A549 (cell line): ENCODE measurements around the gene UTS2B. TPM values are rescaled to one million over a fixed set of nuclear protein-coding genes. Genes with fewer than 3 reads are reported as not detected.

Source experiments
- ATAC-seq, 2 experiments: fragments of 200-7000 bp in 1 of 2; fragments of >200 bp in 1 of 2; cut with Nextera tagmentation in 1 of 2; cut with Tn5 transposase in 1 of 2; 3 replicates each; pipeline versions ENCODE4 v1.8.0 to v1.9.1; 2018 to 2020; ENCODE audit warnings: mild to moderate bottlenecking in 1 of 2, moderate library complexity in 1 of 2
- CTCF ChIA-PET: fragments of 300-600 bp; sonication (Branson Sonifier 250); formaldehyde crosslinking; extraction: SDS; loops from one replicate; lab custom pipeline; 2021; ENCODE audit warnings: antibody characterized with exemption, inconsistent platforms; lab: Yijun Ruan, JAX
- POLR2A ChIA-PET: fragments of 350-600 bp; formaldehyde crosslinking; extraction: SDS; loops from one replicate; lab custom pipeline; 2021; ENCODE audit warnings: antibody characterized with exemption, inconsistent platforms; lab: Yijun Ruan, JAX
- DNase-seq, 2 experiments: peaks; one replicate each; pipeline versions ENCODE4 v3.0.0 to v3.0.0-alpha.2; 2011 to 2016; ENCODE audit warnings: low read depth in 1 of 2, low spot score in 1 of 2
- FAIRE-seq: peaks from 2 replicates; lab custom pipeline; 2011; peaks lifted over from hg19 to GRCh38; lab: Jason Lieb, UNC
- H3K27ac ChIP-seq, 2 experiments: fragments of >200 bp; sonication (Bioruptor Twin); formaldehyde crosslinking; 3 replicates each; pipeline ENCODE4 v1.5.1; 2016 to 2017
- H3K4me1 ChIP-seq: fragments of >200 bp; sonication (Bioruptor Twin); formaldehyde crosslinking; 3 replicates; pipeline ENCODE4 v1.6.1; 2016
- H3K4me2 ChIP-seq: fragments of >200 bp; sonication (Bioruptor Twin); formaldehyde crosslinking; 3 replicates; pipeline ENCODE4 v1.6.1; 2016
- H3K4me3 ChIP-seq: fragments of >200 bp; sonication (Bioruptor Twin); formaldehyde crosslinking; 3 replicates; pipeline ENCODE4 v1.5.1; 2016
- H3K9me3 ChIP-seq: fragments of >200 bp; sonication (Bioruptor Twin); formaldehyde crosslinking; 3 replicates; pipeline ENCODE4 v1.6.1; 2016
- ATOH8 ChIP-seq: fragments of 250-450 bp; sonication (Bioruptor Pico); IDR thresholded peaks from 2 replicates; pipeline ENCODE4 v1.5.0; 2020; ENCODE audit warnings: low read depth, mild to moderate bottlenecking, moderate library complexity
- BCL3 ChIP-seq: fragments of >200 bp; sonication (Bioruptor Twin); formaldehyde crosslinking; IDR thresholded peaks from 3 replicates; pipeline ENCODE4 v1.6.1; 2016
- BHLHE40 ChIP-seq: IDR thresholded peaks from 2 replicates; pipeline ENCODE4 v1.6.1; 2012; ENCODE audit warnings: low read depth, low read length, inconsistent platforms
- CBX2 ChIP-seq: fragments of 200-600 bp; sonication (generic); IDR thresholded peaks from 2 replicates; pipeline ENCODE4 v1.6.1; 2016; ENCODE audit warnings: low read depth, mild to moderate bottlenecking, borderline replicate concordance
- CBX8 ChIP-seq: fragments of 200-600 bp; sonication (generic); IDR thresholded peaks from 2 replicates; pipeline ENCODE4 v1.6.1; 2016
- CHD4 ChIP-seq: fragments of 200-600 bp; sonication (generic); IDR thresholded peaks from 2 replicates; pipeline ENCODE4 v1.6.1; 2016; ENCODE audit warnings: antibody characterized with exemption, mild to moderate bottlenecking, borderline replicate concordance
- E2F6 ChIP-seq: IDR thresholded peaks from 2 replicates; pipeline ENCODE4 v1.6.1; 2012; ENCODE audit warnings: low read depth, borderline replicate concordance
- EHF ChIP-seq: fragments of 250-450 bp; sonication (Bioruptor Pico); IDR thresholded peaks from 2 replicates; pipeline ENCODE4 v1.5.0; 2020; ENCODE audit warnings: mild to moderate bottlenecking
- EHMT2 ChIP-seq: fragments of 200-600 bp; sonication (generic); IDR thresholded peaks from 2 replicates; pipeline ENCODE4 v1.6.1; 2016; ENCODE audit warnings: antibody characterized with exemption, low read depth, mild to moderate bottlenecking, moderate library complexity
- ELK1 ChIP-seq: fragments of 150-350 bp; IDR thresholded peaks from 2 replicates; pipeline ENCODE4 v1.6.1; 2014; ENCODE audit warnings: low read depth, mild to moderate bottlenecking, low read length
- FOSB ChIP-seq: fragments of 250-450 bp; sonication (Bioruptor Pico); IDR thresholded peaks from 2 replicates; pipeline ENCODE4 v1.5.0; 2020; ENCODE audit warnings: mild to moderate bottlenecking, moderate library complexity
- FOSL2 ChIP-seq, 2 experiments: fragments of 450-650 bp in 1 of 2; fragments of >200 bp in 1 of 2; sonication (Bioruptor Twin) in 1 of 2; formaldehyde crosslinking; IDR thresholded peaks; 2 replicates each; pipeline versions ENCODE4 v1.5.0 to v1.6.1; 2016 to 2020; ENCODE audit warnings: mild to moderate bottlenecking in 1 of 2, moderate library complexity in 1 of 2
- FOXS1 ChIP-seq: fragments of 250-450 bp; sonication (Bioruptor Pico); IDR thresholded peaks from 2 replicates; pipeline ENCODE4 v1.5.0; 2020; ENCODE audit warnings: mild to moderate bottlenecking, moderate library complexity
- GATA3 ChIP-seq: IDR thresholded peaks from 2 replicates; pipeline ENCODE4 v1.6.1; 2012; ENCODE audit warnings: borderline replicate concordance
- HES2 ChIP-seq: fragments of >200 bp; sonication (Bioruptor Twin); formaldehyde crosslinking; IDR thresholded peaks from 2 replicates; pipeline ENCODE4 v1.6.1; 2016
- HEYL ChIP-seq: fragments of 250-450 bp; sonication (Bioruptor Pico); IDR thresholded peaks from 2 replicates; pipeline ENCODE4 v1.8.0; 2021; ENCODE audit warnings: mild to moderate bottlenecking, moderate library complexity
- HOXB13 ChIP-seq: fragments of 250-450 bp; sonication (Bioruptor Pico); IDR thresholded peaks from 2 replicates; pipeline ENCODE4 v1.5.0; 2020; ENCODE audit warnings: low read depth, mild to moderate bottlenecking, moderate library complexity
- JUN ChIP-seq, 2 experiments: fragments of >200 bp; sonication (Bioruptor Twin); formaldehyde crosslinking; IDR thresholded peaks; 2 replicates in 1 of 2; 3 replicates in 1 of 2; pipeline ENCODE4 v1.6.1; 2016 to 2017
- KDM1A ChIP-seq: fragments of 200-600 bp; sonication (generic); IDR thresholded peaks from 2 replicates; pipeline ENCODE4 v1.6.1; 2016; ENCODE audit warnings: low read depth, mild to moderate bottlenecking
- KDM5A ChIP-seq: fragments of 200-600 bp; sonication (generic); IDR thresholded peaks from 2 replicates; pipeline ENCODE4 v1.6.1; 2016; ENCODE audit warnings: antibody characterized with exemption, mild to moderate bottlenecking
- MAFK ChIP-seq: fragments of 450-650 bp; IDR thresholded peaks from 2 replicates; pipeline ENCODE4 v1.6.1; 2014; ENCODE audit not compliant: partially characterized antibody
- MAX ChIP-seq: IDR thresholded peaks from 2 replicates; pipeline ENCODE4 v1.6.1; 2012
- MAZ ChIP-seq: fragments of 150-350 bp; IDR thresholded peaks from 2 replicates; pipeline ENCODE4 v1.6.1; 2014; ENCODE audit warnings: antibody characterized with exemption, low read depth, low read length, borderline replicate concordance
- MYC ChIP-seq: IDR thresholded peaks from 2 replicates; pipeline ENCODE4 v1.6.1; 2012; ENCODE audit warnings: mild to moderate bottlenecking, inconsistent platforms, low read length, improper control_type of control experiment, borderline replicate concordance
- NPAS2 ChIP-seq: fragments of 250-450 bp; sonication (Bioruptor Pico); IDR thresholded peaks from 2 replicates; pipeline ENCODE4 v1.8.0; 2022; ENCODE audit warnings: mild to moderate bottlenecking, moderate library complexity, borderline replicate concordance
- NR3C1 ChIP-seq: fragments of >200 bp; sonication (Bioruptor Twin); formaldehyde crosslinking; IDR thresholded peaks from 3 replicates; pipeline ENCODE4 v1.6.1; 2017
- POLR2A ChIP-seq: IDR thresholded peaks from 2 replicates; pipeline ENCODE4 v1.6.1; 2012; ENCODE audit warnings: mild to moderate bottlenecking, low read length
- RAD21 ChIP-seq, 2 experiments: fragments of >200 bp in 1 of 2; sonication (Bioruptor Twin) in 1 of 2; formaldehyde crosslinking in 1 of 2; IDR thresholded peaks in 1 of 2; conservative IDR thresholded peaks in 1 of 2; 2 replicates in 1 of 2; 3 replicates in 1 of 2; pipeline ENCODE4 v1.6.1; 2012 to 2018; ENCODE audit warnings: inconsistent platforms in 1 of 2
- RARB ChIP-seq: fragments of 250-450 bp; sonication (Bioruptor Pico); IDR thresholded peaks from 2 replicates; pipeline ENCODE4 v1.8.0; 2021; ENCODE audit warnings: mild to moderate bottlenecking, moderate library complexity
- SMC3 ChIP-seq: fragments of >200 bp; sonication (Bioruptor Twin); formaldehyde crosslinking; IDR thresholded peaks from 3 replicates; pipeline ENCODE4 v1.6.1; 2018; ENCODE audit warnings: inconsistent platforms
- SREBF2 ChIP-seq: fragments of 450-650 bp; IDR thresholded peaks from 2 replicates; pipeline ENCODE4 v1.6.1; 2014; ENCODE audit warnings: mild to moderate bottlenecking, moderate library complexity
- ZSCAN20 ChIP-seq: fragments of 250-450 bp; sonication (Bioruptor Pico); IDR thresholded peaks from 2 replicates; pipeline ENCODE4 v1.8.0; 2022; ENCODE audit warnings: mild to moderate bottlenecking, moderate library complexity
- WGBS: methylation state at CpG from one replicate; pipeline ENCODE4 v1.1.6; 2017; ENCODE audit errors: missing lambda C conversion rate; 5-methylcytosine and 5-hydroxymethylcytosine counted together
- polyA plus RNA-seq, 4 experiments: library from polyadenylated mRNA; depleted of rRNA in 3 of 4; stranded (reverse); fragments of >200 nt; fragmentation: RNase III in 1 of 4; extraction: RNeasy Plus Mini Kit Qiagen cat#74134 plus additional on column Dnase treatment in 1 of 4; gene quantifications; 2 replicates in 3 of 4; 3 replicates in 1 of 4; pipeline ENCODE4 v1.2.3, GENCODE V29; 2011 to 2017

The UTS2B gene
- polyA plus RNA-seq, 2 of the 4 experiments (the other 2 are of a cell fraction): 0.16 TPM; not detected in 1

GRCh38 chr3:191376516-191377141, 46.3 kb upstream of the UTS2B start:
- ATAC-seq (no peak), FAIRE-seq (no peak), DNase-seq (no peak)
- ChIA-PET CTCF (no interaction called here), POLR2A (no interaction called here)
- Histone ChIP-seq H3K4me2 (peak overlapping the region; percentile 18; the same call in 1 of the 3 replicates), H3K27ac (0 out of 6 replicates have a peak overlapping the region, but pooled peaks of 1 of the 2 experiments have one; percentile 20), H3K4me1 (peaks cover 10% of the 10 kb centered on the region), H3K4me3 (no peak overlapping the region), H3K9me3 (no peaks in the 10 kb centered on the region)
- WGBS: 63% methylated on average over 7 of the region's 7 CpGs
- TF ChIP-seq NR3C1: no peak
- TF ChIP-seq POLR2A: no peak
- no peak for TF ChIP-seq BHLHE40
- no peak for TF ChIP-seq EHF (CRISPR knock-in tag)
- no peak for TF ChIP-seq KDM1A
- no peak for TF ChIP-seq GATA3
- TF ChIP-seq CHD4: no peak
- no peak for TF ChIP-seq ZSCAN20
- TF ChIP-seq FOSL2 (IDR thresholded peaks at IDR 0.05): no peak
- no peak for TF ChIP-seq FOSL2 (CRISPR knock-in tag; IDR thresholded peaks at IDR 0.05)
- TF ChIP-seq E2F6: no peak
- no peak for TF ChIP-seq MYC
- TF ChIP-seq JUN (IDR thresholded peaks at IDR 0.05): no peak
- TF ChIP-seq FOSB (CRISPR knock-in tag): no peak
- no peak for TF ChIP-seq SREBF2

- H3K4me3 ChIP-seq: no peak overlapping the region
- WGBS: 94% methylated on average over 4 of the region's 4 CpGs
- FAIRE-seq: no peak
- peaks cover 10% of the 10 kb centered on the region for H3K4me1 ChIP-seq
- H3K4me2 ChIP-seq: no peak overlapping the region
- DNase-seq: no peak
- POLR2A ChIA-PET: no interaction called here
- CTCF ChIA-PET: no interaction called here
- ATAC-seq: no peak
- no peaks in the 10 kb centered on the region for H3K9me3 ChIP-seq
- no peak for TF ChIP-seq CBX8
- no peak for TF ChIP-seq KDM5A
- TF ChIP-seq MAZ: no peak
- no peak for TF ChIP-seq SMC3
- TF ChIP-seq RARB: no peak
- no peak for TF ChIP-seq BCL3
- TF ChIP-seq KDM1A: no peak
- TF ChIP-seq HEYL (CRISPR knock-in tag): no peak
- H3K27ac ChIP-seq: no peak overlapping the region
These were observed 43.0 kb upstream of the UTS2B start for GRCh38 chr3:191373327-191373726.

GRCh38 chr3:191372122-191372521, 41.8 kb upstream of the UTS2B start:
- POLR2A ChIA-PET: no interaction called here
- CTCF ChIA-PET: interaction anchor here (0.8 kb wide), 1 partner anchor 15 kb away, joined by 3 read pairs; no protein-coding TSS in a partner anchor

More at GRCh38 chr3:191372122-191372521, 41.8 kb upstream of the UTS2B start:
- ATAC-seq (no peak), DNase-seq (no peak), FAIRE-seq (no peak)
- 97% methylated on average over 2 of the region's 2 CpGs for WGBS
- no peak for TF ChIP-seq HES2
- no peak for TF ChIP-seq POLR2A
- TF ChIP-seq MAX: no peak
- no peak for TF ChIP-seq NPAS2 (CRISPR knock-in tag)
- TF ChIP-seq MYC: no peak
- no peak for TF ChIP-seq RARB
- TF ChIP-seq RAD21 (conservative IDR thresholded peaks at IDR 0.05 in 1 of 2, IDR thresholded peaks at IDR 0.05 in 1 of 2): no peak
- no peak for TF ChIP-seq ATOH8
- no peak for TF ChIP-seq ELK1
- TF ChIP-seq MAFK: no peak
- no peak for TF ChIP-seq GATA3
- no peak for TF ChIP-seq HEYL (CRISPR knock-in tag)
- TF ChIP-seq HOXB13 (CRISPR knock-in tag): no peak
- no peak for TF ChIP-seq CBX2
- TF ChIP-seq EHMT2: no peak
- no peak for TF ChIP-seq FOSL2 (IDR thresholded peaks at IDR 0.05)
- no peak for TF ChIP-seq FOSL2 (CRISPR knock-in tag; IDR thresholded peaks at IDR 0.05)
- no peak for TF ChIP-seq FOXS1 (CRISPR knock-in tag)
- peaks cover 9% of the 10 kb centered on the region for H3K4me1 ChIP-seq
- no peak overlapping the region for H3K4me2 ChIP-seq
- no peak overlapping the region for H3K27ac ChIP-seq
- H3K4me3 ChIP-seq: no peak overlapping the region
- H3K9me3 ChIP-seq: no peaks in the 10 kb centered on the region
